A673 (cell line): ENCODE measurements around the gene CDHR2. TPM values are rescaled to one million over a fixed set of nuclear protein-coding genes. Genes with fewer than 3 reads are reported as not detected.

ENCODE experiments used
- BruUV-seq: library from RNA; stranded (reverse); fragments of 400-500 nt; replicated peaks from 2 replicates; lab custom pipeline; 2021; lab: Mats Ljungman, UMichigan
- CTCF ChIA-PET: fragments of 300-600 bp; sonication (Branson Sonifier 250); formaldehyde crosslinking; loops from one replicate; lab custom pipeline; 2022; ENCODE audit warnings: antibody characterized with exemption; lab: Charles Lee
- POLR2A ChIA-PET: fragments of 300-600 bp; sonication (Branson Sonifier 250); formaldehyde crosslinking; loops from one replicate; lab custom pipeline; 2022; ENCODE audit warnings: antibody characterized with exemption; ENCODE audit not compliant: low non-redundant PET; lab: Charles Lee
- DNase-seq: peaks from one replicate; pipeline ENCODE4 v3.0.0-alpha.2; 2015; ENCODE audit warnings: low spot score
- H3K27ac ChIP-seq: fragments of 200-600 bp; sonication (generic); 2 replicates; pipeline ENCODE4 v1.5.1; 2016; ENCODE audit warnings: mixed run types, low read depth, mild to moderate bottlenecking, mixed read lengths, antibody characterized with exemption, low read length; ENCODE audit not compliant: poor library complexity, severe bottlenecking
- H3K27me3 ChIP-seq: fragments of 200-600 bp; sonication (generic); replicated peaks from 2 replicates; pipeline ENCODE4 v1.6.1; 2017; ENCODE audit warnings: mixed run types, low read depth, mild to moderate bottlenecking, mixed read lengths, antibody characterized with exemption, low read length; ENCODE audit not compliant: insufficient read depth, poor library complexity
- H3K36me3 ChIP-seq: fragments of 200-600 bp; sonication (generic); 2 replicates; pipeline ENCODE4 v1.6.1; 2016; ENCODE audit warnings: mixed run types, mild to moderate bottlenecking, mixed read lengths, antibody characterized with exemption, low read length; ENCODE audit not compliant: insufficient read depth, poor library complexity, severe bottlenecking
- H3K4me1 ChIP-seq: fragments of 200-600 bp; sonication (generic); 2 replicates; pipeline ENCODE4 v1.6.1; 2017; ENCODE audit warnings: mixed run types, mild to moderate bottlenecking, mixed read lengths, antibody characterized with exemption, low read length; ENCODE audit not compliant: insufficient read depth, poor library complexity, severe bottlenecking
- H3K4me3 ChIP-seq: fragments of 200-600 bp; sonication (generic); 2 replicates; pipeline ENCODE4 v1.5.1; 2016; ENCODE audit warnings: low read depth, mixed run types, mild to moderate bottlenecking, mixed read lengths, low read length; ENCODE audit not compliant: poor library complexity, severe bottlenecking
- H3K9me3 ChIP-seq: fragments of 200-600 bp; sonication (generic); 2 replicates; pipeline ENCODE4 v1.6.1; 2016; ENCODE audit warnings: mixed run types, low read depth, mild to moderate bottlenecking, mixed read lengths, antibody characterized with exemption, low read length; ENCODE audit not compliant: poor library complexity, severe bottlenecking
- EZH2 ChIP-seq: fragments of 200-600 bp; sonication (generic); IDR thresholded peaks from 2 replicates; pipeline ENCODE4 v1.6.1; 2017; ENCODE audit warnings: borderline replicate concordance, low read depth, mild to moderate bottlenecking, mixed read lengths, antibody characterized with exemption, low read length; ENCODE audit not compliant: poor library complexity, severe bottlenecking
- intact Hi-C: fragments of 100-400 bp; cut with micrococcal nuclease; formaldehyde crosslinking; loops from one replicate; pipeline ENCODE4 v1.10.0; 2022; ENCODE audit not compliant: unreplicated experiment
- total RNA-seq: library from RNA; stranded (reverse); gene quantifications from 2 replicates; pipeline ENCODE4 v1.2.3, GENCODE V29; 2021
- TF ChIP-seq, protein P1 (sequence below): fragments of 300-800, 200-600 bp; sonication (generic); conservative IDR thresholded peaks from 2 replicates; pipeline ENCODE4 v1.5.1; 2017; ENCODE audit warnings: low read depth, mild to moderate bottlenecking, antibody characterized with exemption, low read length, moderate library complexity, mixed read lengths

CDHR2 gene
- total RNA-seq, 1 experiment from 2014 or later = not detected

- BruUV-seq = no TSS peak
- Histone ChIP-seq H3K27me3 (no peaks in the 10 kb centered on the region), H3K27ac (no peak overlapping the region), H3K9me3 (no peaks in the 10 kb centered on the region), H3K36me3 (no peaks in the 10 kb centered on the region), H3K4me1 (no peaks in the 10 kb centered on the region), H3K4me3 (no peak overlapping the region)
- TF ChIP-seq, protein P1, sequence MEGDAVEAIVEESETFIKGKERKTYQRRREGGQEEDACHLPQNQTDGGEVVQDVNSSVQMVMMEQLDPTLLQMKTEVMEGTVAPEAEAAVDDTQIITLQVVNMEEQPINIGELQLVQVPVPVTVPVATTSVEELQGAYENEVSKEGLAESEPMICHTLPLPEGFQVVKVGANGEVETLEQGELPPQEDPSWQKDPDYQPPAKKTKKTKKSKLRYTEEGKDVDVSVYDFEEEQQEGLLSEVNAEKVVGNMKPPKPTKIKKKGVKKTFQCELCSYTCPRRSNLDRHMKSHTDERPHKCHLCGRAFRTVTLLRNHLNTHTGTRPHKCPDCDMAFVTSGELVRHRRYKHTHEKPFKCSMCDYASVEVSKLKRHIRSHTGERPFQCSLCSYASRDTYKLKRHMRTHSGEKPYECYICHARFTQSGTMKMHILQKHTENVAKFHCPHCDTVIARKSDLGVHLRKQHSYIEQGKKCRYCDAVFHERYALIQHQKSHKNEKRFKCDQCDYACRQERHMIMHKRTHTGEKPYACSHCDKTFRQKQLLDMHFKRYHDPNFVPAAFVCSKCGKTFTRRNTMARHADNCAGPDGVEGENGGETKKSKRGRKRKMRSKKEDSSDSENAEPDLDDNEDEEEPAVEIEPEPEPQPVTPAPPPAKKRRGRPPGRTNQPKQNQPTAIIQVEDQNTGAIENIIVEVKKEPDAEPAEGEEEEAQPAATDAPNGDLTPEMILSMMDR = no peak
- no peak for TF ChIP-seq EZH2
- CTCF ChIA-PET = no interaction called here
- no peak for DNase-seq
- POLR2A ChIA-PET = interaction anchor here (0.7 kb wide), 1 partner anchor 20 kb away, joined by 5 read pairs; the partner anchor contains the start of gene RNF44
- intact Hi-C loops = no loop called here
Measured at GRCh38 chr5:176517053-176517661, 32.0 kb upstream of the CDHR2 start.

DNA sequence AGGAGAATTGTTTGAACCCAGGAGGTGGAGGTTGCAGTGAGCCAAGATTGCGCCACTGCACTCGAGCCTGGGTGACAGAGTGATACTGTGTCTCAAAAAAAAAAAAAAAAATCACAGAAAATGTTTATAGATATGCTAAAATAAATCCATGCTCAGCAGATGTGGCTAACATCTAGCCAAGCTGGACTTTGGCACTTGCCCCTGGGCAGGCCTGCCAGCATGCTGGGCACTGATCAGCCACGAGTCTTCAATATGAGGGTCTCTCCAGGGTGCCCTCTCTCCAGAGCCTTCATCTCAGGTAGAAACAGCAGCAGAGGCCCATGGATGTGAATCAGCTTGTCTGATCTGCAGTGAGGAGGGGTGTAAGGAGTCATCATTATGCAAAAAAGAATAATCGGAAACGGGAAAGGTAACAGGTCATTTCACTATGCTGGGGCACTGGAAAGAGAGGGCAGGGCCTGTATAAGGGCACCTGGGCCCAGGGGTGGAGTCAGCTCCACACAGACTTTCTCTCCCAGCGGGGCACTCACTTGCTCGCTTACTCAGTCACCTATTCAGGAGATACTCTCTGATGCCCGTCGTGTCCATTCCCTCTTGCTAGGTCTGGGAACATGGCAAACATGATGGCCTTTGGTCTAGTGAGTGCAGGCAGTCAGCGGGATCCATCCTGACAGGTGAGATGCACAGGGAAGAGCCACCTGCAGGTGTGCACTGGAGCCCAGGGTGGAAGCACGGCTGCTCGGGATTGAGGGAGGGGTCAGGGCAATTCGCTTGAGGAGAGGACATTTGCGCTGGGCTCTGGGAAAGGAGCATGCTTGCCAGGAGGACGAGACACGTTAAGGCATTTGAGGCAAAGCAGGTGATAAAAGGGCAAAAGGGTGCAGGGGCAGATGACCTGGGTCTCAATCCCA lies 29.1 kb upstream of the CDHR2 start:
- H3K4me1 ChIP-seq = no peaks in the 10 kb centered on the region
- ChIA-PET CTCF (no interaction called here), POLR2A (no interaction called here)
- no peak overlapping the region for H3K4me3 ChIP-seq
- intact Hi-C loops = no loop called here
- no peak for TF ChIP-seq EZH2
- TF ChIP-seq, protein P1 = no peak
- H3K27me3 ChIP-seq = no peaks in the 10 kb centered on the region
- no peaks in the 10 kb centered on the region for H3K9me3 ChIP-seq
- no peaks in the 10 kb centered on the region for H3K36me3 ChIP-seq
- no peak for DNase-seq
- no peak overlapping the region for H3K27ac ChIP-seq
- no TSS peak for BruUV-seq

GRCh38 chr5:176521286-176521685 lies 27.9 kb upstream of the CDHR2 start:
- H3K36me3 ChIP-seq = no peaks in the 10 kb centered on the region
- H3K4me3 ChIP-seq = no peak overlapping the region
- ChIA-PET POLR2A (no interaction called here), CTCF (no interaction called here)
- DNase-seq = no peak
- no peak overlapping the region for H3K27ac ChIP-seq
- no TSS peak for BruUV-seq
- intact Hi-C loops = no loop called here
- no peaks in the 10 kb centered on the region for H3K9me3 ChIP-seq
- TF ChIP-seq EZH2 = no peak
- TF ChIP-seq, protein P1 = no peak
- no peaks in the 10 kb centered on the region for H3K4me1 ChIP-seq
- no peaks in the 10 kb centered on the region for H3K27me3 ChIP-seq
